GM19193 (cell line): ENCODE measurements around the gene DIRAS1.

Source experiments
- POLR2A ChIP-seq: IDR thresholded peaks from 4 replicates; pipeline ENCODE4 v1.6.1; 2011; ENCODE audit not compliant: insufficient read depth, insufficient read length; ENCODE audit errors: extremely low read depth

The DIRAS1 gene

GRCh38 chr19:2726160-2726855 is 5.1 kb upstream of the DIRAS1 start:
- TF ChIP-seq POLR2A = no peak

GRCh38 chr19:2724148-2724557 is 3.0 kb upstream of the DIRAS1 start:
- no peak for TF ChIP-seq POLR2A

- no peak for TF ChIP-seq POLR2A
Observed at GRCh38 chr19:2723747-2724146, 2.6 kb upstream of the DIRAS1 start.

- TF ChIP-seq POLR2A = no peak
Observed at GRCh38 chr19:2723345-2723715, 2.2 kb upstream of the DIRAS1 start.

GRCh38 chr19:2722541-2723344 is 1.6 kb upstream of the DIRAS1 start:
- no peak for TF ChIP-seq POLR2A

- no peak for TF ChIP-seq POLR2A
Observed at GRCh38 chr19:2721570-2722540, 683 bp upstream of the DIRAS1 start.

GRCh38 chr19:2719920-2720776 is 1.0 kb downstream of the DIRAS1 start:
- TF ChIP-seq POLR2A = no peak

- no peak for TF ChIP-seq POLR2A
Observed at GRCh38 chr19:2719232-2719735, 1.9 kb downstream of the DIRAS1 start.

- TF ChIP-seq POLR2A = no peak
Observed at GRCh38 chr19:2717638-2718541, 3.3 kb downstream of the DIRAS1 start.

GRCh38 chr19:2716722-2717637 is 4.2 kb downstream of the DIRAS1 start:
- no peak for TF ChIP-seq POLR2A

GRCh38 chr19:2716275-2716650 is 4.9 kb downstream of the DIRAS1 start:
- no peak for TF ChIP-seq POLR2A
